CD4-positive, alpha-beta T cell treated with Interleukin-6 at 100 ng/mL for 8 hours (primary cell): ENCODE data around the gene PRDM7.
"Not testable (repeated sequence)": the region's sequence is repeated elsewhere in the genome, so short reads cannot be mapped to it uniquely, and the experiment has no call there.

ENCODE experiments used
- DNase-seq: peaks from one replicate; pipeline ENCODE4 v3.0.0-alpha.2; 2020; ENCODE audit warnings: mixed read lengths, low spot score

PRDM7 gene

GRCh38 chr16:90072442-90073105 is 4.6 kb downstream of the PRDM7 start:
- no peak for DNase-seq

- no peak for DNase-seq
Observed at GRCh38 chr16:90070440-90070839, 6.7 kb downstream of the PRDM7 start.

GRCh38 chr16:90061437-90061836 is 15.7 kb downstream of the PRDM7 start:
- DNase-seq, result no peak

GRCh38 chr16:90057738-90058173 is 19.4 kb downstream of the PRDM7 start:
- no peak for DNase-seq

GRCh38 chr16:90056521-90056920 is 20.6 kb downstream of the PRDM7 start:
- not testable (repeated sequence) for DNase-seq

GRCh38 chr16:90055371-90055770 is 21.8 kb downstream of the PRDM7 start:
- no peak for DNase-seq

- DNase-seq, result no peak
Observed at GRCh38 chr16:90054554-90054953, 22.6 kb downstream of the PRDM7 start.

- no peak for DNase-seq
Observed at GRCh38 chr16:90053902-90054500, 23.1 kb downstream of the PRDM7 start.

- DNase-seq, result no peak
Observed at GRCh38 chr16:90050969-90051368, 26.2 kb downstream of the PRDM7 start.

GRCh38 chr16:90048737-90049330 is 28.3 kb downstream of the PRDM7 start:
- no peak for DNase-seq

- DNase-seq, result no peak
Observed at GRCh38 chr16:90048347-90048722, 28.8 kb downstream of the PRDM7 start.

GRCh38 chr16:90047714-90048346 is 29.3 kb downstream of the PRDM7 start:
- no peak for DNase-seq

- no peak for DNase-seq
Observed at GRCh38 chr16:90046971-90047713, 30.0 kb downstream of the PRDM7 start.

- DNase-seq, result no peak
Observed at GRCh38 chr16:90046122-90046970, 30.8 kb downstream of the PRDM7 start.

GRCh38 chr16:90044111-90044551 is 33.0 kb downstream of the PRDM7 start:
- DNase-seq, result no peak

GRCh38 chr16:90043526-90043925 is 33.6 kb downstream of the PRDM7 start:
- no peak for DNase-seq

GRCh38 chr16:90042946-90043514 is 34.1 kb downstream of the PRDM7 start:
- DNase-seq, result no peak

- DNase-seq, result no peak
Observed at GRCh38 chr16:90041896-90042473, 35.1 kb downstream of the PRDM7 start.

GRCh38 chr16:90040152-90041023 is 36.7 kb downstream of the PRDM7 start:
- DNase-seq, result no peak

- DNase-seq, result no peak
Observed at GRCh38 chr16:90037276-90037675, 39.9 kb downstream of the PRDM7 start.
